ENCODE measurements around the gene SLC25A41.
"Not testable (repeated sequence)": the region's sequence is repeated elsewhere in the genome, so short reads cannot be mapped to it uniquely, and the experiment has no call there.

Gene SLC25A41

DNA sequence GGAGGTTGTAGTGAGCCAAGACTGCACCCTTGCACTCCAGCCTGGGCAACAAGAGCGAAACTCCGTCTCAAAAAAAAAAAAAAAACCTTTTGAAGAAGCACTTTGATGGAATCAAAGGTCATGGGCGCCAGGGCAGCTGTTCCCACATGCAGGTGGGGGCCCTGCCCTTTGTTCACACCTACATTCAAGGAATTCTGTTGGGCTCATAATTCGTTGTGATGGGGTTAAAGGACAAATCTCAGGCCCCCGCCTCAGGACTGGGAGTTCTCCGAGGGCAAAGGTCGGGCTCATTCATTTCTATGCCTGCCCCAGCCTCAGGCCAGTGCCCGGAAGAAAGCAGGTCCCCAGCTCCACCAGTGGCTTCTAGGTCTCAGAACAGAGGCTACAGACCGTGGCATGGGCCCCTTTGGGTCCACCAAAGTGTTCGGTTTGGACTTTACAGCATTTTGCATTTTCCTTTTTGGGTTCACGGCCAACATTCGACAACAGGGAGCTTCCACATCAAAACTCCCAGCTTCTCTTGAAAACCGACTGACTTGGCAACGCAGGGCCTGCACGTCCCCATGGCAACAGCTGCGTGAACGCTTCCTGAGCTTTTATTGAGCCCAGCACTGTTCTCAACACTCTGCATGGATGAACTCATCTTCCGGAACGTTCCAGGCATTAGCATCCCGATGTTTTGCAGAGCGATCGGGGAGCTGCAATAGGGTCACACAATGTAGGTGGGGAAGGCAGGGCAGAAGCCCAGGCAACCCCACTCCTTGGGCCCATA, 30.5 kb downstream of the SLC25A41 start:
- DNase-seq, result peak; percentile 86

DNA sequence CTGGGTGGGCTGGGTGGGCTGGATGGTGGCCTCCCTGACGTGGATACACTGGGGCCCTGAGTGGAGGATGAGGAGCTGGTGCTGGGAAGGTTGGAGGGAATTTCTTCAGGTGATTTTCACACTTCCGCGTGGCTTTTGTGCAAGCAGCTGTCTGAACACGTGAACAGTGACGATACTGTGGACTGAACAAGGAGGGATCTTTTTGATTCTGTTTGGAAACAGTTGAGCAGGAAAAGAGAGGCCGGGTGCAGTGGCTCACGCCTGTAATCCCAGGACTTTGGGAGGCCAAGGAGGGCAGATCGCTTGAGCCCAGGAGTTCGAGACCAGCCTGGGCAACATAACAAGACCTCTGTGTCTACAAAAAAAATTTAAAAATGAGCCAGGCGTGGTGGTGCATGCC, 31.5 kb downstream of the SLC25A41 start:
- DNase-seq, result no peak

DNA sequence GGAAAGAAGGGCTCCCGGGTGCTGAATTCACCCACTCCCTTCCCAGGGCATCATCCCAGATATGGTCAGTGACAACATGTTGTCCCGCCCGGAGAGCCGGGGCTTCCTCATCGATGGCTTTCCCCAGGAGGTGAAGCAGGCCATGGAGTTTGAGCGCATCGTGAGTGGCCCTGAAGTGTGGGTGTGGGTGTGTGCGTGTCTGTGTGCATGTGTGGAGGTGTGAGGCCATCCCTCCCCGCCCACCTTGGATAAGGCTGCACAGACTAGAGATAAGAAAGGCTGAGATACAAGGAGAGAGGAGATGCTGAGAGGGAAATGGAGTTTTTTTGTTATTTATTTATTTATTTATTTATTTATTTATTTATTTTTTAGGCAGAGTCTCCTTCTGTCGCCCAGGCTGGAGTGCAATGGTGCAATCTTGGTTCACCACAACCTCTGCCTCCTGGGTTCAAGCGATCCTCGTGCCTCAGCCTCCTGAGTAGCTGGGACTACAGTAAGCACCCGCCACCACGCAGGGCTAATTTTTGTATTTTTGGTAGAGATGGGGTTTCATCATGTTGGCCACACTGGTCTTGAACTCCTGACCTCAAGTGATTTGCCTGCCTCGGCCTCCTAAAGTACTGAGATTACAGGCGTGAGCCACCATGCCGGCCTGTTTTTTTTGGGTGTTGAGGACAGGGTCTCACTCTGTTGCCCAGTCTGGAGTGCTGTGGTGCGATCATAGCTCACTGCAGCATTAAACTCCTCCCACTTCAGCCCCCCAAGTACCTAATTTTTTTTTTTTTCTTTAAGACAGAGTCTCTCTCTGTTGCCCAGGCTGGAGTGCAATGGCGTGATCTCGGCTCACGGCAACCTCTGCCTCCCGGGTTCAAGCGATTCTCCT, 33.3 kb downstream of the SLC25A41 start:
- DNase-seq, result not testable (repeated sequence)

DNA sequence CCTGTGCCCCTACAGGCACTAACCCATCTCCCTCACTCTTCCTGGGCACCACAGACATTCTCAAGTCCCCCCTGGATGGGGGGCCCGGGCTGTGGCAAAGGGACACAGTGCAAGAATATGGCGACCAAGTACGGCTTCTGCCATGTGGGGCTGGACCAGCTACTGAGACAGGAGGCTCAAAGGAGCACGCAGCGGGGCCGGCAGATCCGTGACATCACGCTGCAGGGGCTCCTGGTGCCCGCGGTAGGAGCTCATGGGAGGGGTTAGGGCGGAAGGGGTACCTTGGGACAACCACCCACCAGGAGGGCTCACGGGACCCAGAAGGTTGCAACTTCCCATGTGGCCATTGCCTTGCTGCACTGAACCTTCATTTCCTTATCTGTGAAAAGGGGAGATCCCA, 37.3 kb downstream of the SLC25A41 start:
- DNase-seq, result no peak

DNA sequence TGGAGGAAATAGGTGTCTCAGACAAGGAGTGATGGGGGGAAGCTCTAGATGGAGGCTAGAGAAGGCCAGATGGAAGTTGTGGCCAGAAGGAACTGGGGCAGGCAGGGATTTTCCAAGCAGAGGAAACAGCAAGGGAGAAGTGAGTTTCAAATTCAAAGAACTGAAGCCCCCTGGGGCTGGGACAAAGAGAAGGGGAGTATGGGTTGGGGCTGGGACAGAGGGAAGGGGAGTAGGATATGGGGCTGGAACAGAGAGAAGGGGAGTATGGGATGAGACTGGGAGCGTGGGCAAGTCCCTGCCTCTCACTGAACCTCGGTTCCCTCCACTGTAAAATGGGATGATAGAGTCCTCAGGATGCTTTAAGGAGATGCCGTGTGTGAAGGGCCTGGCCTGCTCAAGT, 38.7 kb downstream of the SLC25A41 start:
- no peak for DNase-seq

DNA sequence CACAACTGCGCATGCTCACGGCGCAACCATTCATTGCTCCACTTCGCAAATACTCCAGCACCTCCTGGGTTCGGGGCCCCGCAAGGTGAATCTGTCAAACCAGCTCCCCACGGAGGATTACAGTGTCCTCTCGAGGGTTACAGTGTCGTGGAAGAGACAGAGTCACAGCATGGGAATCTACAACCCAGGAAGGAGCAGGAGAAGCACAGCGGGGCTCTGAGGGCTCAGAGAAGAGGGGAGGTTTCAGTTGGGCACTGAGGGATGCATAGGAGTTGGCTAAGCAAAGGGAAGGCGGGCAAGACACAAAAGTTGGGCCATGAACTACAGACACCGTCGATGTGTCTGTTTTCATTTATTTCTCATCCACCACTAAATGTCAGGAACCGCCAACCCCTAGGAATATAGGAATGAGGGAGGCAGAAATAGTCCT, 39.6 kb downstream of the SLC25A41 start:
- DNase-seq, result no peak

DNA sequence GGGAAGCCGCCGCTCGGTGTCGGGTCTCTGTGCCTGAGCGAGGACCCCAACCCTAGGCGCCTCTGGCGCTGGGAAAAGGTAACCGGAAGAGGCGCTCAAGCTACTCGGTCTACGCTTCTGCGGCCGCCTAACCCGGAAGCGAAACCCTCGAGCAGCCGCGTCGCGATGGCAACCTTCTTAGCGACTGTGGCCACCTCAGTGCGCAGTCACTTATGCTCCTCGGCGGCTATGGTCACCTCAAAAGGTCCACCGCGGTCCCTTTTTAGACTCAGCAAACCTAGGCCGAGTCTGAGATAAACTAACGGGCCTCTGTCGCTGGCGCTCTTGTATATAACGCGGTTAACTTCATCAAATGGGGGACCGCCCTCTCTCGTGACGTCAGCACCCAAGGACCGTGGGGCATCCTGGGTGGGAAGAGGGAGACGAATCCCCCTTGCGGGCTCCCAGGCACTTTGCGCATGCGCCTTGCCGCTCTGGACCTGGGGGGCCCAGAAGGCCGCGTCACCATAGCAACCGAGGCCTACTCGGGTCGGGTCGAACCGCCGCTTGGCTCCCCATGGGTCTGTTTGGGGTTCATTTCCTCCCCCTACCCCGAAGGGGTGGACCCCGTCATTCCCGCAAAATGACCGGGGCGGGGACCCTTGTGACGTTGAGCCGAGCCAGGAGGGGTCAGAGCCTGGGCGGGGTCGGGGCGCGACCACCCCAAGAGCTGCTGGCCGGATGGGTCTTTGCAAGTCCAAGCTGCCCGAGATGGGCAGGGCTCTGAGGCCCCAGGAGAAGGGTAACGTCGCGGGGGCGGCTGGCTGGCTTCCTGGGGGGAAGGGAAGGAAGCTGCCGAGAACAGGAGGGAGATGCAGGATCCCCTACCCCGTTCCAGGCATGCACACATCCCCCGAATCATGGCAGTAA, 40.2 kb downstream of the SLC25A41 start, which contains the start of gene GTF2F1:
Gene GTF2F1, minus strand, starts transcription at position 91 of the 909 bp plus-strand sequence. CDS start 169 bp downstream, outside the sequence.
- peak; percentile 98 for DNase-seq

DNA sequence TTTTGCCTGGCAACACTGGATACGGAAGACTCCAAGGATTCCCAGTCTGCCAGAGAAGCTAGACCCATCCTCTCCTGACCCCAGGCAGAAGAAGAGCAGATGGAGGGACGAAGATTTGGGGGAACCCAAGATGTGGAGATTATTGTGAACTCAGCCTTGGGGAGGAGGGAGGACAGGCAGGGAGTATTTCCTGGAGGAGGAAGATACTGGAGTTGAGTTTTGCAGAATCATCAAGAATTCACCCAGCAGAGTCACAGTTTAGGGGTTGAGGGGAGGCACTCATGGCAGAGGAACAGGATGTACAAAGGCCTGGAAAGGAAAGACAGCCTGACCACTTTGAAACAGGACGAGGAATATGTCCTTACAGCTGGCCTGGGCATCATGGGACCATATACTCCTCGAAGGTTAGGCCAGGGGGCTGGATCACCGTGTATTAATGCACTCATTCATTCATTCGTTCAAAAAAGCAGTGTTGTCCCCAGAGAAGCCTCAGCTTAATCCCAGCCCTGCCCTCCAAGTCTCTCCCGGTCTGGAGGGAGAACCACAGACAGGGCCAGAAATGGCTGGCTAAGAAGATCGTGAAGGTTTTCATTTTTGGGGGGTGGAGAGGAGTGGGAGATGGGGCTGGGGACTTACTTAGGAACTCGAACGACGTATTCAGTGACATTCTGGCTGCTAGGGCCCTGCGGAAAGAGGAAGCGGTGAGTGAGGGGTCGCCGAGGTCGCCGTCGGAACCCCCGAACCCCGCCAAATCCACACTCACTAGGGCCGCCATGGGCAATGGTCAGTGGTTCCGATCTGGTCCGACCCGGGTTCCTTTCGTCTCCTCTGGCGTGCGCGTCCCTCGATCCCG, 41.1 kb downstream of the SLC25A41 start:
- DNase-seq, result no peak

DNA sequence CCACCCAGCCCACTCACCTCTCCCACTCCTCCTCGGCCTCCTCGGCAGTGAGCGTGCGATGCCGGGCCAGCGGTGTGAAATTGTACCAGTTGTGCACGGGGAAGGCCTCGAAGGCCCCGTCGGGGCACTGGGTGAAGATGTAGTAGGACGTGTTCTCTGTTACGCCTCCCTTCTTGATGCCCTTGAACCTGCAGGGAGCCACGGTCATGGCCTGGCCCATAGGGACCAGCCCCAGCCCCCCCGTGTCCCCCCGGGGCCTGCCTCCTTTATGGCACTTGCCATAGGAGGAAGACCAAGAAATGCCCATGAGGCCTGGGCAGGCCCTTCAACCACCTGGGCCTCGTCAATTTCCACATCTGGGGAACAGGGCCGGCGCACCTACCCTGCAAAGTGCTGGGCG, 46.2 kb downstream of the SLC25A41 start:
- DNase-seq, result no peak

DNA sequence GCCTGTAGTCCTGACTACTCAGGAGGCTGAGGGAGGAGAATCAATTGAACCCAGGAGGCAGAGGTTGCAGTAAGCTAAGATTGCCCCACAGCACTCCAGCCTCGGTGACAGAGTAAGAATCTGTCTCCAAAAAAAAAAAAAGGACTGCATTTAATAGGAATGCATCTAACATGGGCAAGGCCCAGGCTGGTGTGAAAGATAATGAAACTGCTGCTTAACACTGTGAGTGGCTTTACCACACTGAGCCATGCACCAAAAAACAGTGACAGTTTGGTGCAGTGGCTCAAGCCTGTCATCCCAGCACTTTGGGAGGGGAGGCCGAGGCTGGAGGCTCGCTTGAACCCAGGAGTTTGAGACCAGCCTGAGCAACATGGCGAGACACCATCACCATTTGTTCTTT, 49.2 kb downstream of the SLC25A41 start:
- no peak for DNase-seq

DNA sequence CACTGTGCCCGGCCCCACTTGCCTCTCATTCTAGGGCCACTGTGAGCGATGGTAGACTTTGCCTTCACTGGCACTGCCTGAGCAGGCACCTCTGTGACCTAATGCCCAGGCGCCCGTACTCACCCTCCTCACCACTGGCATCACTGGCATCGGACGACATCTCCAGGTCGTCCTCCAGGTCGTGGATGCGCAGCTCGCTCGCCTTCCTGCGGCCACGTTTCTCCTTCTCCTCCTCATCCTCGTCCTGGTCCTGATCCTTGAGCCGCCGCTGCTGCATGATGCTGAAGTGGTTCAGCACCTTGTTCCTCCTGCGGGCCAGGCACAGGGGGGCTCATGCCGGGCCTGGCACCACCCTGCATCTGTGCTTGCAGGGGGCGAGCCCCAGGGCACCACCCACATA, 50.4 kb downstream of the SLC25A41 start:
- DNase-seq, result no peak

DNA sequence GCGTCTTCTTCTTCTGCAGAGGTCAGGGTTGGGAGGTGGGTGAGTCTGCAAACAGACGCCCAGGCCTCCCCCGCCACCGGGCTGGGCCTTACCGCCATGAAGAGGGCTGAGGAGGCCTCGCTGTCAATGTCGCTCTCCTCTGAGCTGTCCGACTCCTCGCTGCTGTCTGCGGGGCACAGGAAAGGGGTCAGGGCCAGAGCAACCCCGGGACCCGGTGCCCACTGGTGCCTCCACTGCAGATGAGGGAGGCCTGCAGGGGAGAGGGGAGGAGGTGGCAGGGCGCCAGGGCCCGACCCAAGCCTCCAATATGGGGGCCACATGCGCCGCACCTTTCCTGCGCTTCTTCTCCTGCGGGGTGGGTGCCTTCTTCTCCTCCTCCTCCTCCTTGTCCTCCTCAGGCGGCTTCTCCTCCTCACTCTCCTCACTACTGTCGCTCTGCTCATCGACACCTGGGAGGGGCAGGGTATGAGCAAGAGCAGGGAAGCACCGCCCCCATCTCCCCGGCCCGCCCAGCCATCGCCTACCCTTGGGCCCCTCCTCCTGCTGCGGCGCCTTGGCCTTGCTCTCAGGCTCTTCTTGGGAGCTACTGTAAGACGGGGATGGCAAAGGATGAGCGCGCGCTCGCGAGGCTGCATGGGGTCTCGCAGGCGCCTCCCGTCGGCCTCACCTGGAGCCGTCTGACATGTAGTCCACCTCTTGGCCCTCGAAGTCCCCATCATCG, 52.4 kb downstream of the SLC25A41 start:
- no peak for DNase-seq

DNA sequence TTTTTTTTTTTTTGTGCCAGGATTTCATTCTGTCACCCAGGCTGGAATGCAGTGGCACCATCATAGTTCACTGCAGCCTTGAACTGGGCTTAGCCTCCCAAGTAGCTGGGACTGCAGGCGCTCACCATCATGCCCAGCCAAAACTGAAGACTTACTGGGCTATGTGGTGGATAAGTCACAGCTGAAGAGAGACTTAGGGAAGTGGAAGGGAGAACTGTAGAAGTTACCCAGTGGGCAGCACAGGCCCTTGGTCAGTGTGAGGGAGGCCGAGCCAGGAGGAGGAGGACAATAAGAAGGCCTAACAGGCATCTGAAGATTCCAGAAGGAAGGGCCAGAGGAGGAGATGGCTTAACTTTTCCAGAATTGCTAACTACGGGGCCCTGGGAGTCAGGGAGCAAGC, 53.8 kb downstream of the SLC25A41 start:
- no peak for DNase-seq

DNA sequence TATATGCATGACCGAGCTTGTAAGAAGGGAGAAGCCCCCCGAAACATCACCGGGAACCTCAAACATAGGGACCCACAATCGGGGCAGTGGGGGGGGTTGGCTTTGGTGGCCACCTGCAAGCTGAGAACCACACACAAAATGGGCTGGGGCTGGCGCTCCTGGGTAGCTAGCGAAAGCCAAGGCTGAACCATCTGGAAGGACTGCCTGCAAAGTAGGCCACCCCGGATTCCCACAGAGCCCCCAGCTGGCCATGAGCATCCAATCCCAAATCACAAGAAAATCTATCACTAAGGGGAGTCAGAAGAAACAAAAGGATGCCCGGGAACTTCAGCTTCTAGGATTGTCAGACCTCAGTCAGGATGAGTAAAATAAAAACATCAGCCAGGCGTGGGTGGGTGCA, 55.1 kb downstream of the SLC25A41 start:
- DNase-seq, result peak; percentile 45

DNA sequence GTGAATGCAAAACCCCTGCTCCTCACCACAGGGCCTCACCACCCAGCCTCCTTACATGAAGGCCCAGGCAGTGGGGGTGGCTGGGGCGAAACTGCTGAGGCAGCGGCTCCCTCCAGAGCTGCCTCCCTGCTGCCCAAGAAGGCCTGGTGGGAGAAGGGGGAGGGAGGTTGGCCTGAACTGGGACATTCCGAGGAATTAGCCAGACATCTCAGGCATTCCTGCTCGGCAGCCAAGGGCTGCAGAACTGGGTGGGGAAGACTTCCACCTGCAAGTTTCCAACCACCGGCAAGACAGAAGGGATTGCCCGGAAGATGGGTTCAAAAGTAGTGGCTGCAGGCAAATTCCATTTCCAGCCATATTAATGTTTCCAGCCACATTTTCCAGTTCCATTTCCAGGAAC, 55.5 kb downstream of the SLC25A41 start:
- peak; percentile 74 for DNase-seq

DNA sequence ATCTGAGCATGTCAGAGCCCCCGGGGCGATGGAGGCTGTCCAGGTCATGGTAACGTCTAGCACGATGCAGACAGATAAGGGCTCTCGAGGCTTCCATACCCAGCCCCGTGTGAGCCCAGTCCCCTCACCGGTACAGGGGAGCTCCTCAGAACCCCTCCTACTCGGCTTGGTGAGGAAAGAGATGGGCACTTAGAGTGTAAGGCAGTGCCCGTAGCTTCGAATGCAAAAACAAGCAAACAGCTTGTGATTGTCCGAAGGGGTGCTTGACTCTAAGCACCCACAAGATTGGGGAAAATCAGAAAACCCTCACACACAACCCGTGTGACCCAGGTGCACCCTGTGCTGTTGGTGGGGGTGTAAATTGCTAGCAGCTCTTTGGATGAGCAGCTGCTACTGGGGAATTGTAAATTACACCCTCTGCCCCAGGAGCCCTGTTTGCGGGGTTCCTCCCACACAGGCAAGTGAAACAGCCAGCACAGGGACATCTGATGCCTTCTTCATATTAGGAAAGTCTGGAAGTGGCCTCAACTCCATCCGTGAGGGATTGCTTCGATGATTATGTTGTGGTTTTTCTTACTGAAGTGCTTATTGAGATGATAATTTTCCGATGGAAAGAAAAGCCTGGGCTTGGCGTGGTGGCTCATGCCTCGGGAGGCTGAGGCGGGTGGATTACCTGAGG, 56.9 kb downstream of the SLC25A41 start:
- no peak for DNase-seq

Measured in left hindlimb (tissue), 1 donor.